Keratinocyte (primary cell): ENCODE measurements around the gene C10orf53. TPM values are rescaled to one million over a fixed set of nuclear protein-coding genes. Genes with fewer than 3 reads are reported as not detected.

Experiments used
- DNase-seq: peaks from one replicate; pipeline ENCODE4 v3.0.0-alpha.2; 2011; ENCODE audit warnings: low read depth, missing footprints, low spot score
- FAIRE-seq: peaks from 2 replicates; lab custom pipeline; 2011; peaks lifted over from hg19 to GRCh38; lab: Jason Lieb, UNC
- H2AFZ ChIP-seq: 2 replicates; pipeline ENCODE4 v1.6.0; 2012; ENCODE audit warnings: low read length, control low read depth, inconsistent platforms; ENCODE audit not compliant: control insufficient read depth
- H3K27ac ChIP-seq: 2 replicates; pipeline ENCODE4 v1.5.1; 2011; ENCODE audit warnings: low read length; ENCODE audit not compliant: control insufficient read depth, insufficient read depth
- H3K27me3 ChIP-seq: 3 replicates; pipeline ENCODE4 v1.6.0; 2011; ENCODE audit warnings: low read length; ENCODE audit not compliant: control insufficient read depth, insufficient read depth; ENCODE audit errors: extremely low read depth
- H3K36me3 ChIP-seq, 2 experiments: 2 replicates in 1 of 2; 3 replicates in 1 of 2; pipeline ENCODE4 v1.5.1; 2011; ENCODE audit warnings: low read length in 2 of 2, mild to moderate bottlenecking in 1 of 2; ENCODE audit not compliant: control insufficient read depth in 2 of 2, insufficient read depth in 2 of 2; ENCODE audit errors: extremely low read depth in 1 of 2
- H3K4me1 ChIP-seq: 3 replicates; pipeline ENCODE4 v1.5.1; 2011; ENCODE audit warnings: low read length; ENCODE audit not compliant: control insufficient read depth, insufficient read depth; ENCODE audit errors: extremely low read depth
- H3K4me2 ChIP-seq: 3 replicates; pipeline ENCODE4 v1.6.0; 2011; ENCODE audit warnings: low read depth, low read length; ENCODE audit not compliant: control insufficient read depth, insufficient read depth; ENCODE audit errors: extremely low read depth
- H3K4me3 ChIP-seq, 3 experiments: fragments of 200-600 bp in 1 of 3; sonication (generic) in 1 of 3; 2 replicates in 2 of 3; 3 replicates in 1 of 3; pipeline ENCODE4 v1.5.1; 2011 to 2016; ENCODE audit warnings: low read length in 3 of 3, mild to moderate bottlenecking in 3 of 3, control low read depth in 2 of 3, inconsistent platforms in 1 of 3, low read depth in 1 of 3, mixed read lengths in 1 of 3, mixed run types in 1 of 3, moderate library complexity in 1 of 3; ENCODE audit not compliant: control insufficient read depth in 2 of 3, insufficient read depth in 2 of 3; ENCODE audit errors: extremely low read depth in 1 of 3
- H3K79me2 ChIP-seq: 2 replicates; pipeline ENCODE4 v1.6.0; 2012; ENCODE audit warnings: low read length; ENCODE audit not compliant: control insufficient read depth, insufficient read depth
- H3K9ac ChIP-seq: 3 replicates; pipeline ENCODE4 v1.6.0; 2011; ENCODE audit warnings: low read length; ENCODE audit not compliant: control insufficient read depth, insufficient read depth; ENCODE audit errors: extremely low read depth
- H3K9me1 ChIP-seq: 3 replicates; pipeline ENCODE4 v1.6.0; 2011; ENCODE audit warnings: low read length; ENCODE audit not compliant: control insufficient read depth, insufficient read depth; ENCODE audit errors: extremely low read depth
- H3K9me3 ChIP-seq: 2 replicates; pipeline ENCODE4 v1.5.1; 2012; ENCODE audit warnings: low read depth, low read length; ENCODE audit not compliant: control insufficient read depth
- H4K20me1 ChIP-seq: 3 replicates; pipeline ENCODE4 v1.6.0; 2011; ENCODE audit warnings: low read length; ENCODE audit not compliant: control insufficient read depth, insufficient read depth; ENCODE audit errors: extremely low read depth
- EZH2 ChIP-seq: IDR thresholded peaks from one replicate; pipeline ENCODE4 v1.6.1; 2012; ENCODE audit warnings: inconsistent platforms, mild to moderate bottlenecking, low read length, moderate library complexity
- dilution Hi-C: fragments of 300-500 bp; cut with MboI; formaldehyde crosslinking; loops from one replicate; pipeline ENCODE4 v1.7.0; 2020; ENCODE audit warnings: low sequenced_read_pairs; ENCODE audit not compliant: extremely low pct_ligation_motif_present
- polyA plus RNA-seq, 5 experiments: library from polyadenylated mRNA; depleted of rRNA in 3 of 5; stranded (reverse) in 3 of 5; stranded (forward) in 1 of 5; unstranded in 1 of 5; fragments of >200 nt; gene quantifications; 1 replicate in 1 of 5; 2 replicates in 3 of 5; 3 replicates in 1 of 5; pipeline versions ENCODE4 v1.2.1 to v1.2.3, GENCODE V29; 2011 to 2012; ENCODE audit warnings: missing spikeins in 2 of 5, low read depth in 1 of 5, low replicate concordance in 1 of 5
- TF ChIP-seq, protein P1 (sequence below), 3 experiments: IDR thresholded peaks in 1 of 3; conservative IDR thresholded peaks in 1 of 3; optimal IDR thresholded peaks in 1 of 3; 2 replicates in 2 of 3; 3 replicates in 1 of 3; pipeline versions ENCODE3 to v1.5.1; 2011; ENCODE audit warnings: low read length in 3 of 3, mild to moderate bottlenecking in 3 of 3, moderate library complexity in 2 of 3, control low read depth in 1 of 3, inconsistent platforms in 1 of 3; ENCODE audit not compliant: insufficient read depth in 2 of 3; ENCODE audit errors: extremely low read depth in 1 of 3

Gene C10orf53
- polyA plus RNA-seq, 1 donor (not counting 4 experiments of a cell fraction or from before 2014, with no cell fraction given), result not detected

DNA sequence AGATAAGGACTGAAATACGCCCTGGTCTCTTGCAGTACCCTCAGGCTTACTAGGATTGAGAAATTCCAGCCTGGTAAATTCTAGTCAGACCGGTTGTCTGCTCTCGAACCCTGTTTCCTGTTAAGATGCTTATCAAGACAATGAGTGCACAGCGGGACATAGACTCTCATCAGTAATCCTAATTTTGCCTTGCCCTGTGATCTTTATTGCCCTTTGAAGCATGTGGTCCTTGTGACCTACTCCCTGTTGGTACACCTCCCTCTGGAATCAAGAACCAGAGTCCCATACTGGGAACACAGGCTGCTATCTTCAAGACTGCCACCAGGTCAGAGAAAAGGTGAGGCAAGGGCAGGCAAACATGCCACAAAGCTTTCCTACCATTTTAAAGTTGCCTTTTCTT is 7.2 kb downstream of the C10orf53 start:
- H3K9me3 ChIP-seq, result no peaks in the 10 kb centered on the region
- TF ChIP-seq EZH2, result no peak
- TF ChIP-seq, protein P1, sequence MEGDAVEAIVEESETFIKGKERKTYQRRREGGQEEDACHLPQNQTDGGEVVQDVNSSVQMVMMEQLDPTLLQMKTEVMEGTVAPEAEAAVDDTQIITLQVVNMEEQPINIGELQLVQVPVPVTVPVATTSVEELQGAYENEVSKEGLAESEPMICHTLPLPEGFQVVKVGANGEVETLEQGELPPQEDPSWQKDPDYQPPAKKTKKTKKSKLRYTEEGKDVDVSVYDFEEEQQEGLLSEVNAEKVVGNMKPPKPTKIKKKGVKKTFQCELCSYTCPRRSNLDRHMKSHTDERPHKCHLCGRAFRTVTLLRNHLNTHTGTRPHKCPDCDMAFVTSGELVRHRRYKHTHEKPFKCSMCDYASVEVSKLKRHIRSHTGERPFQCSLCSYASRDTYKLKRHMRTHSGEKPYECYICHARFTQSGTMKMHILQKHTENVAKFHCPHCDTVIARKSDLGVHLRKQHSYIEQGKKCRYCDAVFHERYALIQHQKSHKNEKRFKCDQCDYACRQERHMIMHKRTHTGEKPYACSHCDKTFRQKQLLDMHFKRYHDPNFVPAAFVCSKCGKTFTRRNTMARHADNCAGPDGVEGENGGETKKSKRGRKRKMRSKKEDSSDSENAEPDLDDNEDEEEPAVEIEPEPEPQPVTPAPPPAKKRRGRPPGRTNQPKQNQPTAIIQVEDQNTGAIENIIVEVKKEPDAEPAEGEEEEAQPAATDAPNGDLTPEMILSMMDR (optimal IDR thresholded peaks at IDR 0.05 in 1 of 3, IDR thresholded peaks at IDR 0.05 in 1 of 3, conservative IDR thresholded peaks at IDR 0.05 in 1 of 3; ENCODE audit: extremely low read depth in 1 of 3, insufficient read depth in 2 of 3, low read length in 3 of 3), result no peak
- H3K79me2 ChIP-seq, result no peaks in the 10 kb centered on the region
- H3K4me1 ChIP-seq, result peaks cover 7% of the 10 kb centered on the region
- no peak overlapping the region for H3K4me3 ChIP-seq
- no peak overlapping the region for H3K4me2 ChIP-seq
- no peak overlapping the region for H3K9ac ChIP-seq
- H3K9me1 ChIP-seq, result no peaks in the 10 kb centered on the region
- FAIRE-seq (no peak), DNase-seq (no peak)
- no peaks in the 10 kb centered on the region for H3K36me3 ChIP-seq
- no peaks in the 10 kb centered on the region for H4K20me1 ChIP-seq
- H3K27me3 ChIP-seq, result peaks cover 35% of the 10 kb centered on the region
- dilution Hi-C loops, result no loop called here
- no peak overlapping the region for H2AFZ ChIP-seq
- H3K27ac ChIP-seq, result no peak overlapping the region

GRCh38 chr10:49688261-49688846 is 8.9 kb downstream of the C10orf53 start:
- H4K20me1 ChIP-seq, result no peaks in the 10 kb centered on the region
- H3K9ac ChIP-seq, result no peak overlapping the region
- DNase-seq (no peak), FAIRE-seq (no peak)
- H3K4me1 ChIP-seq, result peaks cover 7% of the 10 kb centered on the region
- peaks cover 43% of the 10 kb centered on the region for H3K27me3 ChIP-seq
- H3K36me3 ChIP-seq, result no peaks in the 10 kb centered on the region
- no peaks in the 10 kb centered on the region for H3K9me1 ChIP-seq
- H3K4me2 ChIP-seq, result no peak overlapping the region
- no peak overlapping the region for H2AFZ ChIP-seq
- H3K4me3 ChIP-seq, result no peak overlapping the region
- dilution Hi-C loops, result no loop called here
- no peak overlapping the region for H3K27ac ChIP-seq
- no peak for TF ChIP-seq EZH2
- TF ChIP-seq, protein P1 (optimal IDR thresholded peaks at IDR 0.05 in 1 of 3, IDR thresholded peaks at IDR 0.05 in 1 of 3, conservative IDR thresholded peaks at IDR 0.05 in 1 of 3; ENCODE audit: extremely low read depth in 1 of 3, insufficient read depth in 2 of 3, low read length in 3 of 3), result no peak
- H3K9me3 ChIP-seq, result no peaks in the 10 kb centered on the region
- no peaks in the 10 kb centered on the region for H3K79me2 ChIP-seq
